Ovary (tissue), 9 donors: ENCODE measurements around the gene CACUL1. TPM values are rescaled to one million over a fixed set of nuclear protein-coding genes. Genes with fewer than 3 reads are reported as not detected.

ENCODE experiments used
- DNase-seq, 5 donors: peaks; one replicate each; pipeline ENCODE4 v3.0.0-alpha.2; 2019 to 2020
- H3K27ac ChIP-seq, 2 donors: fragments of 200-600 bp; one replicate each; pipeline versions ENCODE4 v1.5.1 to v1.8.0; 2019 to 2022
- H3K27me3 ChIP-seq: fragments of 200-600 bp; one replicate; pipeline ENCODE4 v1.8.0; 2022
- H3K36me3 ChIP-seq: fragments of 200-600 bp; sonication (generic); one replicate; pipeline ENCODE4 v1.5.1; 2019
- H3K4me1 ChIP-seq: one replicate; pipeline ENCODE4 v1.8.1; 2013; ENCODE audit warnings: mild to moderate bottlenecking, moderate library complexity; ENCODE audit not compliant: insufficient read depth
- H3K4me3 ChIP-seq: fragments of 200-600 bp; sonication (generic); one replicate; pipeline ENCODE4 v1.5.1; 2017
- H3K9me3 ChIP-seq, 2 donors: fragments of 200-600 bp in 1 of 2; sonication (generic) in 1 of 2; one replicate each; pipeline versions ENCODE4 v1.5.1 to v1.8.1; 2013 to 2019; ENCODE audit warnings: mild to moderate bottlenecking in 1 of 2, moderate library complexity in 1 of 2
- EP300 ChIP-seq: sonication (generic); formaldehyde crosslinking; IDR thresholded peaks from one replicate; pipeline ENCODE4 v1.6.1; 2017; ENCODE audit warnings: antibody characterized with exemption
- POLR2A ChIP-seq: fragments of 450-650 bp; IDR thresholded peaks from one replicate; pipeline ENCODE4 v1.6.1; 2017; ENCODE audit warnings: antibody characterized with exemption, mild to moderate bottlenecking, moderate library complexity
- WGBS, 3 donors: extraction: QIAGEN DNeasy Blood & Tissue Kit in 1 of 3; methylation state at CpG; one replicate each; pipeline versions ENCODE4 v1.1.5 to v1.1.7; 2013 to 2017; 5-methylcytosine and 5-hydroxymethylcytosine counted together
- intact Hi-C, 4 donors: fragments of 100-400 bp; cut with DNase I; formaldehyde crosslinking; loops; one replicate each; pipeline versions ENCODE4 v1.11.0 to v1.15.1; 2022 to 2023
- polyA plus RNA-seq, 2 donors: library from polyadenylated mRNA; stranded (reverse); fragments of 200-250 nt in 1 of 2; fragments of 350-450 nt in 1 of 2; fragmentation: Illumina TruSeq in 1 of 2; extraction: RNeasy Lipid Tissue Mini Kit (QIAGEN cat#74804) in 1 of 2; gene quantifications; one replicate each; pipeline ENCODE4 v1.2.3, GENCODE V29; 2013 to 2014
- total RNA-seq, 7 donors: library from RNA; depleted of rRNA in 2 of 7; stranded (reverse); fragments of >200 nt in 2 of 7; fragmentation: NEBNext Ultra II Directional in 3 of 7; extraction: Animal tissue kit (Norgen Biotek cat#: 25700) in 3 of 7; gene quantifications; one replicate each; pipeline versions ENCODE4 v1.1.0 to v1.2.4, GENCODE V29; 2016 to 2023
- TF ChIP-seq, protein P1 (sequence below), 3 donors: fragments of 450-650 bp in 2 of 3; fragments of 200-600 bp in 1 of 3; IDR thresholded peaks; one replicate each; pipeline versions ENCODE4 v1.5.1 to v1.8.0; 2016 to 2022; ENCODE audit warnings: antibody characterized with exemption in 3 of 3, mild to moderate bottlenecking in 1 of 3
- donor health status: DM: no; HTN: no; CAD: no; lungs with moderate emphysema.
- donor health status: DM: no; HTN: no; CAD: no.
- donor health status: Bipolar disorder and iron deficiency.
- donor health status: DM: yes; HTN: yes; CAD: no.
- donor health status: DM: no; HTN: no; CAD: no.
- donor health status: DM: yes; HTN: yes; CAD: no.

CACUL1 gene
- total and polyA plus RNA-seq, 9 donors, result 7.0 to 29.7 (median 25.9) TPM

DNA sequence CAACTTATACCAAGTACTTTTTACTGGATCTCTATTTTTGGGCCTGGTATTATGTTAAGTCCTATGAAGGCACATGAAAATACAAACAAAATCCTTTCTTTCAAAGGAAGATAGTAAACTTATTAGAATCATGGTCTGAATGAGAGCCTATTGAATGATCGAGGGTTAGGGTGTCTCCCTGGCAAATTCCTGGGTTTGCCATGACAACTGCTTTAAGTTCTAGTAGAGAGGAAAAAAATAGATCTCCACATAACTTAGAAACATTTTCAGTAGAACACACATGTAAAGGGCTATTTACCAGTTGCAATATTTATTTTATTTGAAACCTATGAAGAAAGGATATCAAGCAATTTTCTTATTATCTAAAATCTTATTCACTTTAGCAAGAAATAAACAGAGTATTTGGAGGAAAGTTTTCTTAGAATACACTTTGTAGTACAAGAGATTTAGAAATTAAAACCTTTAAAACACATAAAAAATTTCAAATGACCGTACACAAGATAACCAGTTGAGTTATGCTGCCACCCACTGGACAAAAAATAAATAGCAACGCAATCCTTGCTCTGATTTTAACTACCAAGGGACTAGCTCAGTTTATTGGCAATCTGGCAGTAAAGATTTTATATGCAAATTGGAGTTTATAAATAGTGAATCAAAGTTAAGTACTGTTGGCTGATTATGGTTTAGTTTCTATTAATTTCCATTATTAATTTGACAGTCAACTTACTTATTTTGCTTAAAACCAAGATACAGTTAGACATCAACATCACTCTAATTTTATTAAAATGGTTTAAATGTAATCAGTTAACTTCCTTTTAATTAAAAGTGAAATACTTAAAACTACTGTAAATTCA lies 33.9 kb downstream of the CACUL1 start:
- TF ChIP-seq EP300 (no peak), POLR2A (no peak)
- TF ChIP-seq, protein P1, sequence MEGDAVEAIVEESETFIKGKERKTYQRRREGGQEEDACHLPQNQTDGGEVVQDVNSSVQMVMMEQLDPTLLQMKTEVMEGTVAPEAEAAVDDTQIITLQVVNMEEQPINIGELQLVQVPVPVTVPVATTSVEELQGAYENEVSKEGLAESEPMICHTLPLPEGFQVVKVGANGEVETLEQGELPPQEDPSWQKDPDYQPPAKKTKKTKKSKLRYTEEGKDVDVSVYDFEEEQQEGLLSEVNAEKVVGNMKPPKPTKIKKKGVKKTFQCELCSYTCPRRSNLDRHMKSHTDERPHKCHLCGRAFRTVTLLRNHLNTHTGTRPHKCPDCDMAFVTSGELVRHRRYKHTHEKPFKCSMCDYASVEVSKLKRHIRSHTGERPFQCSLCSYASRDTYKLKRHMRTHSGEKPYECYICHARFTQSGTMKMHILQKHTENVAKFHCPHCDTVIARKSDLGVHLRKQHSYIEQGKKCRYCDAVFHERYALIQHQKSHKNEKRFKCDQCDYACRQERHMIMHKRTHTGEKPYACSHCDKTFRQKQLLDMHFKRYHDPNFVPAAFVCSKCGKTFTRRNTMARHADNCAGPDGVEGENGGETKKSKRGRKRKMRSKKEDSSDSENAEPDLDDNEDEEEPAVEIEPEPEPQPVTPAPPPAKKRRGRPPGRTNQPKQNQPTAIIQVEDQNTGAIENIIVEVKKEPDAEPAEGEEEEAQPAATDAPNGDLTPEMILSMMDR (IDR thresholded peaks at IDR 0.05), result peak; percentile 65 to 69 (median 67)

DNA sequence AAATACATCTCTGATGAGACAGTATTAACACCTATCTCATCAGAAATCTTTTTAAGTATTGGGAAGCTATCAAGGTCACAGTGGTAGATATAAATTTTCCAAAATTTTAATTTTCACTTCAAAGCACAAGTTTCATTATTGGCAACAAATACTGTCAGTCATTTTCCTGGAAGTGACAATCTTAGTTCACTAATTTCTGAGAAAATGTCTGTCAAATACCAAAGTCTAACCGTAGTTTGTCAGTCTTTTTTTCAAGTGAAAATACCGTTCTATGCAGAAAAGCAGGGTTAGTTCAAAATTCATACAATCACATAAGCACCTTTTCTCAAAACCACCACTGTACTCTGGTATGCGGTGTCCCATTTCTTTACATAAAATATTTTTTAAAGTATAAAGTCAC lies 40.4 kb downstream of the CACUL1 start:
- H3K4me1 ChIP-seq, result no peaks in the 10 kb centered on the region
- intact Hi-C loops, result no loop called here
- H3K4me3 ChIP-seq, result no peak overlapping the region
- H3K9me3 ChIP-seq, result no peaks in the 10 kb centered on the region
- H3K36me3 ChIP-seq, result no peaks in the 10 kb centered on the region
- TF ChIP-seq POLR2A (no peak), EP300 (no peak)
- TF ChIP-seq, protein P1 (IDR thresholded peaks at IDR 0.05), result no peak
- 92 to 94% (median 93%) methylated on average over 3 of the region's 3 CpGs for WGBS, 3 donors
- DNase-seq, result no peak
- H3K27me3 ChIP-seq, result no peaks in the 10 kb centered on the region
- no peak overlapping the region for H3K27ac ChIP-seq

More for the DNA sequence above, 33.9 kb downstream of the CACUL1 start:
- Histone ChIP-seq H3K9me3 (no peaks in the 10 kb centered on the region), H3K27ac (no peak overlapping the region), H3K27me3 (no peaks in the 10 kb centered on the region), H3K4me1 (peaks cover 2% of the 10 kb centered on the region), H3K4me3 (no peak overlapping the region), H3K36me3 (no peaks in the 10 kb centered on the region)
- intact Hi-C loops, result loop anchor here (2.0 to 10.0 kb wide), 3 partner anchors 154 to 156 kb away; no protein-coding TSS in a partner anchor
- WGBS, 3 donors, result 23 to 26% (median 24%) methylated on average over 3 of the region's 3 CpGs
- peak in 2 of 5 donors; percentile 36 to 64 for DNase-seq

DNA sequence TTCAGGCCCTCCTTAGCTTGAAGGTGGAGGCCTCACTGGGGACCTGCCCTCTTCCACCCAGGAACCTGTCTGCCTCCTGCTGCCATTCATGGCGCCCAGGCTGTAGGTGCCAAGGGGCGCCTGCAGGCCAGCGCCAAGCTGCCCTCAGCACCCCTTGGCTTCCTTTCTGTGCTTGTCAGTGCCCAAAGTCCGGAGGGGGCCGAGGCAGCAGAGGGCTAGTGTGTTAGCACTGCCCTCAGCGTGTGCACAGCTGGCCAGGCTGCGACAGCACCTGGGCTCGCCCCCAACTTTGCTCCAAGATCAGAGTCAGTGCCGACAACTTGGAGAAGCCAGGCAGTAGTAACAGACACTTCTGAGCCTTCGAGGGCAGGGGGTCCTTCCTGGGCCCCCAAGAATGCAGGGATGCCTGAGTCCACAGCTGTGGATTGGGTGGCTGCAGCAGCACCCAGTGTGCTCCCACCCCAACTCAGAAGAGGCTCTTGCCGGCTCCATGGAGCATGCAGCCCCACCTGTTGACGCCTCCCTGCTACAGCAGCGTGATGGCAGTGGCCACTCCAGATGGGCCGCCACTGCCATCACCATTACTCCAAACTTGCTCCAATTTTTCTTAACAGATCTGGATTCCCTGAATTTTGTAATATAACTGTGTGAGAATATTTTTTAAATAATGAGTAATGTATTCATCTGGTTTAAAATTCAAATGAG lies 41.7 kb downstream of the CACUL1 start:
- Histone ChIP-seq H3K9me3 (no peaks in the 10 kb centered on the region), H3K4me3 (no peak overlapping the region), H3K36me3 (no peaks in the 10 kb centered on the region), H3K27me3 (no peaks in the 10 kb centered on the region), H3K27ac (no peak overlapping the region), H3K4me1 (no peaks in the 10 kb centered on the region)
- TF ChIP-seq POLR2A (no peak), EP300 (no peak)
- TF ChIP-seq, protein P1 (IDR thresholded peaks at IDR 0.05), result no peak
- 93 to 95% (median 95%) methylated on average over 11 to 14 of the region's 14 CpGs for WGBS, 3 donors
- DNase-seq, result no peak
- intact Hi-C loops, result no loop called here

DNA sequence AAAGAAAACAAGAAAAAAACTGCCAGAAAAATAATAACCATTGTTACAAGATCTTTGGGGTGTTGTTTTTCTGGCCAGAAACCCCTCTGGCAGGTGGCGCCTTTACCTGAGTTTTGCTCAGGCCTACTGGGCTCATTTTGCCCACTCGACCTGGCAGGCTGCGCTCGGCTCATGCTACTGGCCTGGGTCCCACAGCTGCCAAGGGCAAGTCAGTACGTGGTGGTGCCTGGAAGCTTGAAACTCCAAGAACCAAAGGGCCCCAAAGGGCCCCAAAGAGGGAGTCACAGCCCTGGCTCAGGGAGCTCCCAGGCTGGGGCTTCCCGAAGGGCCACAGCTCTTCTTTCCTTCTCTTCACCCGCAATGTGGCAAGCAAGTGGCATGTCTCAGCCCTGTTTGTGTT lies 42.7 kb downstream of the CACUL1 start:
- intact Hi-C loops, result no loop called here
- H3K27ac ChIP-seq, result no peak overlapping the region
- no peaks in the 10 kb centered on the region for H3K27me3 ChIP-seq
- 86 to 90% (median 90%) methylated on average over 7 of the region's 7 CpGs for WGBS, 3 donors
- TF ChIP-seq, protein P1 (IDR thresholded peaks at IDR 0.05), result no peak
- TF ChIP-seq POLR2A (no peak), EP300 (no peak)
- no peaks in the 10 kb centered on the region for H3K9me3 ChIP-seq
- no peaks in the 10 kb centered on the region for H3K4me1 ChIP-seq
- no peak for DNase-seq
- no peak overlapping the region for H3K4me3 ChIP-seq
- no peaks in the 10 kb centered on the region for H3K36me3 ChIP-seq
